ENCODE measurements around the gene INPP5F.
A peak's percentile ranks its signal among the peaks of the same experiment; 100 is the strongest.
"Not testable (repeated sequence)": the region's sequence is repeated elsewhere in the genome, so short reads cannot be mapped to it uniquely, and the experiment has no call there.

INPP5F gene

GRCh38 chr10:119777686-119778085 is 51.8 kb downstream of the INPP5F start:
- in situ Hi-C loops (cut with HindIII; ENCODE audit: low pct_unique_long_range_greater_than_20kb, low sequenced_read_pairs), result no loop called here
- no peak for DNase-seq (ENCODE audit: low read depth in 1 of 2, low spot score in 1 of 2)
- TF ChIP-seq JUND (IDR thresholded peaks at IDR 0.05; ENCODE audit: low read depth), result no peak

- DNase-seq (ENCODE audit: low read depth in 1 of 2, low spot score in 1 of 2), result no peak
- in situ Hi-C loops (cut with HindIII; ENCODE audit: low pct_unique_long_range_greater_than_20kb, low sequenced_read_pairs), result no loop called here
- no peak for TF ChIP-seq JUND (IDR thresholded peaks at IDR 0.05; ENCODE audit: low read depth)
These were observed 53.1 kb downstream of the INPP5F start for GRCh38 chr10:119778776-119779445.

- no peak for TF ChIP-seq JUND (IDR thresholded peaks at IDR 0.05; ENCODE audit: low read depth)
- DNase-seq (ENCODE audit: low read depth in 1 of 2, low spot score in 1 of 2), result no peak
- in situ Hi-C loops (cut with HindIII; ENCODE audit: low pct_unique_long_range_greater_than_20kb, low sequenced_read_pairs), result no loop called here
These were observed 55.1 kb downstream of the INPP5F start for GRCh38 chr10:119780879-119781480.

GRCh38 chr10:119781498-119781897 is 55.6 kb downstream of the INPP5F start:
- no peak for DNase-seq (ENCODE audit: low read depth in 1 of 2, low spot score in 1 of 2)
- no peak for TF ChIP-seq JUND (IDR thresholded peaks at IDR 0.05; ENCODE audit: low read depth)
- in situ Hi-C loops (cut with HindIII; ENCODE audit: low pct_unique_long_range_greater_than_20kb, low sequenced_read_pairs), result no loop called here

- DNase-seq (ENCODE audit: low read depth in 1 of 2, low spot score in 1 of 2), result no peak
- in situ Hi-C loops (cut with HindIII; ENCODE audit: low pct_unique_long_range_greater_than_20kb, low sequenced_read_pairs), result no loop called here
- TF ChIP-seq JUND (IDR thresholded peaks at IDR 0.05; ENCODE audit: low read depth), result no peak
These were observed 57.3 kb downstream of the INPP5F start for GRCh38 chr10:119782981-119783664.

GRCh38 chr10:119783665-119784027 is 57.8 kb downstream of the INPP5F start:
- DNase-seq (ENCODE audit: low read depth in 1 of 2, low spot score in 1 of 2), result no peak
- in situ Hi-C loops (cut with HindIII; ENCODE audit: low pct_unique_long_range_greater_than_20kb, low sequenced_read_pairs), result no loop called here
- TF ChIP-seq JUND (IDR thresholded peaks at IDR 0.05; ENCODE audit: low read depth), result no peak

GRCh38 chr10:119784340-119785067 is 58.7 kb downstream of the INPP5F start:
- in situ Hi-C loops (cut with HindIII; ENCODE audit: low pct_unique_long_range_greater_than_20kb, low sequenced_read_pairs), result no loop called here
- no peak for DNase-seq (ENCODE audit: low read depth in 1 of 2, low spot score in 1 of 2)

GRCh38 chr10:119786117-119786769 is 60.4 kb downstream of the INPP5F start:
- DNase-seq (ENCODE audit: low read depth in 1 of 2, low spot score in 1 of 2), result peak in 1 of 2 experiments; percentile 32

More at GRCh38 chr10:119784340-119785067, 58.7 kb downstream of the INPP5F start:
- no peak for TF ChIP-seq JUND (IDR thresholded peaks at IDR 0.05; ENCODE audit: low read depth)

GRCh38 chr10:119795101-119795500 is 69.3 kb downstream of the INPP5F start:
- DNase-seq (ENCODE audit: low read depth in 1 of 2, low spot score in 1 of 2); in situ Hi-C loops (cut with HindIII; ENCODE audit: low pct_unique_long_range_greater_than_20kb, low sequenced_read_pairs): not testable (repeated sequence)

More at GRCh38 chr10:119786117-119786769, 60.4 kb downstream of the INPP5F start:
- in situ Hi-C loops (cut with HindIII; ENCODE audit: low pct_unique_long_range_greater_than_20kb, low sequenced_read_pairs), result no loop called here
- TF ChIP-seq JUND (IDR thresholded peaks at IDR 0.05; ENCODE audit: low read depth), result no peak

GRCh38 chr10:119796039-119796438 is 70.2 kb downstream of the INPP5F start:
- in situ Hi-C loops (cut with HindIII; ENCODE audit: low pct_unique_long_range_greater_than_20kb, low sequenced_read_pairs), result no loop called here
- no peak for TF ChIP-seq JUND (IDR thresholded peaks at IDR 0.05; ENCODE audit: low read depth)
- no peak for DNase-seq (ENCODE audit: low read depth in 1 of 2, low spot score in 1 of 2)

GRCh38 chr10:119801176-119801575 is 75.3 kb downstream of the INPP5F start:
- DNase-seq (ENCODE audit: low read depth in 1 of 2, low spot score in 1 of 2), result no peak
- in situ Hi-C loops (cut with HindIII; ENCODE audit: low pct_unique_long_range_greater_than_20kb, low sequenced_read_pairs), result no loop called here
- no peak for TF ChIP-seq JUND (IDR thresholded peaks at IDR 0.05; ENCODE audit: low read depth)

- in situ Hi-C loops (cut with HindIII; ENCODE audit: low pct_unique_long_range_greater_than_20kb, low sequenced_read_pairs), result no loop called here
- no peak for TF ChIP-seq JUND (IDR thresholded peaks at IDR 0.05; ENCODE audit: low read depth)
- no peak for DNase-seq (ENCODE audit: low read depth in 1 of 2, low spot score in 1 of 2)
These were observed 76.2 kb downstream of the INPP5F start for GRCh38 chr10:119801998-119802538.

Measured in T47D (cell line).